Gastroesophageal sphincter (tissue), 4 donors: ENCODE measurements around the gene ADRM1. TPM values are rescaled to one million over a fixed set of nuclear protein-coding genes. Genes with fewer than 3 reads are reported as not detected.

Experiments used
- ATAC-seq: fragments of 150-250 bp; one replicate; pipeline ENCODE4 v1.9.1; 2016; ENCODE audit warnings: mild to moderate bottlenecking, moderate library complexity
- H3K27ac ChIP-seq, 4 donors: fragments of 200-600 bp; sonication (generic) in 3 of 4; 1 replicate in 3 of 4; 2 replicates in 1 of 4; pipeline ENCODE4 v1.5.1; 2016 to 2019
- H3K27me3 ChIP-seq: fragments of 200-600 bp; sonication (generic); one replicate; pipeline ENCODE4 v1.5.1; 2019
- H3K36me3 ChIP-seq, 2 donors: fragments of 200-600 bp; sonication (generic); one replicate each; pipeline ENCODE4 v1.5.1; 2019; ENCODE audit warnings: control low read depth in 1 of 2
- H3K4me1 ChIP-seq, 3 donors: fragments of 200-600 bp; sonication (generic); 1 replicate in 2 of 3; 2 replicates in 1 of 3; pipeline ENCODE4 v1.5.1; 2016 to 2019; ENCODE audit warnings: control low read depth in 2 of 3
- H3K4me3 ChIP-seq, 2 donors: fragments of 200-600 bp; sonication (generic); one replicate each; pipeline ENCODE4 v1.5.1; 2019; ENCODE audit warnings: mild to moderate bottlenecking in 1 of 2, moderate library complexity in 1 of 2
- H3K9me3 ChIP-seq, 3 donors: fragments of 200-600 bp; sonication (generic); one replicate each; pipeline ENCODE4 v1.5.1; 2017 to 2019; ENCODE audit warnings: control low read depth in 2 of 3
- CTCF ChIP-seq, 4 experiments: fragments of 200-600 bp in 2 of 4; fragments of 450-650 bp in 2 of 4; sonication (generic) in 1 of 4; IDR thresholded peaks; one replicate each; pipeline ENCODE4 v1.5.1; 2017 to 2019; ENCODE audit warnings: antibody characterized with exemption in 4 of 4, mild to moderate bottlenecking in 2 of 4, moderate library complexity in 2 of 4
- EP300 ChIP-seq: sonication (generic); formaldehyde crosslinking; IDR thresholded peaks from one replicate; pipeline ENCODE4 v1.6.1; 2017; ENCODE audit warnings: antibody characterized with exemption, mild to moderate bottlenecking
- POLR2A ChIP-seq, 2 donors: fragments of 450-650 bp; IDR thresholded peaks; one replicate each; pipeline ENCODE4 v1.6.1; 2017; ENCODE audit warnings: antibody characterized with exemption in 2 of 2, mild to moderate bottlenecking in 2 of 2, moderate library complexity in 1 of 2
- POLR2AphosphoS5 ChIP-seq: sonication (generic); formaldehyde crosslinking; IDR thresholded peaks from one replicate; pipeline ENCODE4 v1.6.1; 2017; ENCODE audit warnings: antibody characterized with exemption
- WGBS, 2 donors: methylation state at CpG; one replicate each; pipeline ENCODE4 v1.1.5; 2018; ENCODE audit warnings: low coverage in 1 of 2; 5-methylcytosine and 5-hydroxymethylcytosine counted together
- total RNA-seq, 4 donors: library from RNA; depleted of rRNA; stranded (reverse); fragments of >200 nt; gene quantifications; one replicate each; pipeline ENCODE4 v1.1.0, GENCODE V29; 2016

Gene ADRM1
- total RNA-seq, 4 donors from 2014 or later, result 131 to 182 (median 151) TPM

- 91 to 94% methylated on average over 8 to 9 of the region's 10 CpGs for WGBS, 2 donors
- no peaks in the 10 kb centered on the region for H3K27me3 ChIP-seq
- TF ChIP-seq CTCF (IDR thresholded peaks at IDR 0.05), result no peak
- TF ChIP-seq POLR2AphosphoS5, result no peak
- no peak for TF ChIP-seq POLR2A (IDR thresholded peaks at IDR 0.05)
- no peak for TF ChIP-seq EP300
- H3K9me3 ChIP-seq, result no peaks in the 10 kb centered on the region
- no peak overlapping the region for H3K27ac ChIP-seq
- no peak for ATAC-seq
- H3K36me3 ChIP-seq, result peaks cover 0 to 91% of the 10 kb centered on the region in 2 donors
- H3K4me3 ChIP-seq, result no peak overlapping the region
- no peaks in the 10 kb centered on the region for H3K4me1 ChIP-seq
Measured at GRCh38 chr20:62266340-62266739, 36.5 kb upstream of the ADRM1 start.

GRCh38 chr20:62266851-62267250 is 35.9 kb upstream of the ADRM1 start:
- 95 to 98% methylated on average over 6 to 12 of the region's 13 CpGs for whole genome bisulfite sequencing, 2 donors
- no peak for ATAC-seq

GRCh38 chr20:62267543-62267942 is 35.3 kb upstream of the ADRM1 start:
- Histone ChIP-seq H3K4me1 (no peaks in the 10 kb centered on the region), H3K36me3 (peaks cover 0 to 91% of the 10 kb centered on the region in 2 donors), H3K9me3 (no peaks in the 10 kb centered on the region), H3K27me3 (no peaks in the 10 kb centered on the region), H3K4me3 (no peak overlapping the region), H3K27ac (no peak overlapping the region)
- TF ChIP-seq POLR2A (IDR thresholded peaks at IDR 0.05) (no peak), CTCF (IDR thresholded peaks at IDR 0.05) (no peak), POLR2AphosphoS5 (no peak), EP300 (no peak)
- no peak for ATAC-seq
- 90 to 97% methylated on average over 8 to 10 of the region's 10 CpGs for WGBS, 2 donors

More at GRCh38 chr20:62266851-62267250, 35.9 kb upstream of the ADRM1 start:
- Histone ChIP-seq H3K36me3 (peaks cover 0 to 91% of the 10 kb centered on the region in 2 donors), H3K4me1 (no peaks in the 10 kb centered on the region), H3K27me3 (no peaks in the 10 kb centered on the region), H3K9me3 (no peaks in the 10 kb centered on the region), H3K4me3 (no peak overlapping the region), H3K27ac (no peak overlapping the region)
- TF ChIP-seq POLR2AphosphoS5 (no peak), POLR2A (IDR thresholded peaks at IDR 0.05) (no peak), CTCF (IDR thresholded peaks at IDR 0.05) (no peak), EP300 (no peak)

GRCh38 chr20:62268228-62268900 is 34.4 kb upstream of the ADRM1 start:
- peaks cover 0 to 91% of the 10 kb centered on the region in 2 donors for H3K36me3 ChIP-seq
- TF ChIP-seq CTCF (IDR thresholded peaks at IDR 0.05), result no peak
- TF ChIP-seq EP300, result no peak
- TF ChIP-seq POLR2A (IDR thresholded peaks at IDR 0.05), result no peak

GRCh38 chr20:62269378-62269777 is 33.4 kb upstream of the ADRM1 start:
- ATAC-seq, result no peak
- peaks cover 0 to 91% of the 10 kb centered on the region in 2 donors for H3K36me3 ChIP-seq
- WGBS, 2 donors, result 67 to 89% methylated on average over 4 to 8 of the region's 14 CpGs
- TF ChIP-seq POLR2A (IDR thresholded peaks at IDR 0.05) (no peak), EP300 (no peak), POLR2AphosphoS5 (no peak), CTCF (IDR thresholded peaks at IDR 0.05) (no peak)
- no peak overlapping the region for H3K4me3 ChIP-seq
- no peaks in the 10 kb centered on the region for H3K4me1 ChIP-seq
- no peaks in the 10 kb centered on the region for H3K9me3 ChIP-seq
- H3K27ac ChIP-seq, result no peak overlapping the region
- H3K27me3 ChIP-seq, result no peaks in the 10 kb centered on the region

More at GRCh38 chr20:62268228-62268900, 34.4 kb upstream of the ADRM1 start:
- Histone ChIP-seq H3K9me3 (no peaks in the 10 kb centered on the region), H3K4me3 (no peak overlapping the region), H3K4me1 (no peaks in the 10 kb centered on the region), H3K27me3 (no peaks in the 10 kb centered on the region), H3K27ac (no peak overlapping the region)
- WGBS, 2 donors, result 81 to 86% methylated on average over 4 to 7 of the region's 7 CpGs
- ATAC-seq, result no peak
